HG02798 (cell line): Measurements from ENCODE around the gene AGMO.
"Not testable (repeated sequence)": the region's sequence is repeated elsewhere in the genome, so short reads cannot be mapped to it uniquely, and the experiment has no call there.

ENCODE experiments used
- ATAC-seq: cut with Tn5 transposase; IDR thresholded peaks from one replicate; pipeline ENCODE4 v1.9.1; 2021; ENCODE audit warnings: mild to moderate bottlenecking; ENCODE audit not compliant: unreplicated experiment, poor library complexity

The AGMO gene

DNA sequence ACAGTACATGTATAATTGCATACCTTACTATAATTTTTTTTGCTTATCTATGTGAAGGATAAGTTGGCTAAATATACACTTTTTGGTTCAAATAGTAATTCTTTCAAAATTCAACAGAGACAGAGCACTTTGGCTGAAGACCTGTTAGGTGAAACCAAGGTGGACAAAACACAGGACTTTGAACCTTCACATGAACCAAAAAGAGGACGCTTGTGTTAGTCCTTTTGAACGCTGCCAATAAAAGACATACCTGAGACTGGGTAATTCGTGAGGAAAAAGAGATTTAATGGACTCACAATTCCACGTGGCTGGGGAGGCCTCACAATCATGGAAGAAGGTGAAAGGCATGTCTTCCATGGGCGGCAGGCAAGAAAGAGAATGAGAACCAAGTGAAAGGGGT lies 4.7 kb upstream of the AGMO start:
- no peak for ATAC-seq

DNA sequence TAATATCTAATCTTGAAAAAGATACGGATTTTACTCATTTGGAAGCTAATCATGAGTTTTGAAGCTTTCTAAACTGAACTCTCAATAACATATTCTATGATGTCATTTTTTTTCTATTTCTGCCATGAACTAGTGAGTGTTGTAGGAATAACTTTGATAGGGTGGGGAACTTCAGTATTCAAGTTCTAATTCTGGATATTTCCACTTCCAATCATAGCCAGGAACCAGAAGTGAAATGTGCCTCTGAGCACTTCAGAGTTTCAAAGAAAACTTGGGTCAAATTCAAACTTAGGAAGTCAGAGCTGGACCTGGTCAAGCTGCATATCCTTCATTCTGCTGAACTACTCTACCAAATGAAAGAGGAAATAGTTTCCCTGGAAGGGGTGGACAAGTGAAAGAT lies 847 bp downstream of the AGMO start:
- ATAC-seq = no peak

DNA sequence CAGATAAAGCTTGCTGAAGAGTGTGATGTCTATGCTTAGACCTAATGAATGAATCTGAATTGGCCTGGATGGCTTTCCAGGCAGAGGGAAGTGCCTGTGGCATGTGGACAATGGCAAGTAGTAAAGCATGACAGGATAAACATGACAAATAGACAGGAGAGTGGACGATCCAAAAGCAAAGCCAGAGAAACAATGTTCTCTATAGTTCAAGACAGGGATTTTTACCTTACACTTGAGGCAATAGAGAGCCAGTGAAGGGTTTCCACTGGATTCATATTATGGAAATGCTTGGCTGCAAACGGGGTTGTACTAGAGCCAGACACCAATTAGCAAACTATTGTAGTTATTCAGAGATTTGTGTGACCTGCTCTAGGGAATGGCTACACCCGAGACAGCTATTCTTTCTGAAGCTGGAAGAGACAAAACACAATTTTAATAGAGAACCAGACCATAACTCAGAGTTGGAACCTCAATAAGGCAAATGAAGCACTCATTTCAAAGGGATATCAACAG lies 2.3 kb downstream of the AGMO start:
- ATAC-seq = no peak

DNA sequence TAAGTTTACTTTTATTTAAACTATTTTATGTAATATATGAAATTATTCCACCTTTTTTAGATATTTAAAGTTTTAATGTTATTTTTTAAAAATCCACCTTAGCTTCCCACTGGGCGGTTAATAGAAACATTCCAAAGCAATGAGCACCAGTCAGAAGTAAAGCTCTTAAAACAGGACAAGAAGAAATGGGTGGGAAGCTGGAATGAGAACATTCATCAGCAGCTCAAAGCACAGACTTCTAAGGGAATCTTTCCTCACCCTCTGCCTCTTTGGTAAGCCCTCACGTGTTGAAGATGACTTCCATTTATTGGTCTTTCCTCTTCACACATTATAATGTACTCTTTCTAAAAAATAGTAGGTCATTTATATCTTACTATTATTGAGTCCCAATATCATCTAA lies 3.1 kb downstream of the AGMO start:
- ATAC-seq = no peak

DNA sequence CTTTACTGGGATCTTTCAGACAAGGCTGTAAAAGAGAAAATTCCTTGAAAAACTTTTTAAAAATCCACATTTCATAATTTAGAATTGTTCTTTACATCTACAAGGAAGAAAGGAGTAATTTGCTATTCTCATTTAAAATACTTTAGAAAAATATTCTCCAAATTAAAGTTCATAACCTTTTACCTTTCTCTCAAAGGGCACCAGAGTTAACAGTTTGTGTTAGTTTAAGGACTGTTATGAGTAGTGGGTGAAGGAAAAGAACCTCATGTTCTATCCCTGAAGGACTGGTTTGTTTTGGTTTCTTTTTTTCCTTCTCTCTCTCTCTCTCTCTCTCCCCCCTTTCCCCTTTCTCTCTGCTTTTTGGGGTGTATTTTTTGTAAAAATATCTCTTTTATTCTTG lies 4.1 kb downstream of the AGMO start:
- ATAC-seq = no peak

DNA sequence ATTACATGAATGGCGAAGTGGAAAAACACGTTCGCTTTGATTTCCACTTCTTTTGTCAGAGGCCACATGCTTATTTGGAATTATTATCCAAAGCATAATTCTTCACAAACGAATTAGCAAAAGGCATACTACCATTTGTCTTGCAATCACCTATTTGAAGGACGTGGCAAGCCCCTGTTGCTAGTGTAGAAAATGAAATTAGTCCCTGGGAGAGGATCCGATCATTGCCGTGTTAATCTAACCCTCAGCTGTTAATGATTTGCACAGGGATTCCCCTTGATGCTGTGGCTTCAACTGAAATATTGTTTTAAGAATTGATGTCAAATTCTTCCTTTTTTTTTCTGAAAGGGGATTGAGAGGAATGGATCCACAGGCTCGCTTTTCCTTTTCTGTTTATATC lies 4.6 kb downstream of the AGMO start:
- peak; percentile 51 for ATAC-seq

DNA sequence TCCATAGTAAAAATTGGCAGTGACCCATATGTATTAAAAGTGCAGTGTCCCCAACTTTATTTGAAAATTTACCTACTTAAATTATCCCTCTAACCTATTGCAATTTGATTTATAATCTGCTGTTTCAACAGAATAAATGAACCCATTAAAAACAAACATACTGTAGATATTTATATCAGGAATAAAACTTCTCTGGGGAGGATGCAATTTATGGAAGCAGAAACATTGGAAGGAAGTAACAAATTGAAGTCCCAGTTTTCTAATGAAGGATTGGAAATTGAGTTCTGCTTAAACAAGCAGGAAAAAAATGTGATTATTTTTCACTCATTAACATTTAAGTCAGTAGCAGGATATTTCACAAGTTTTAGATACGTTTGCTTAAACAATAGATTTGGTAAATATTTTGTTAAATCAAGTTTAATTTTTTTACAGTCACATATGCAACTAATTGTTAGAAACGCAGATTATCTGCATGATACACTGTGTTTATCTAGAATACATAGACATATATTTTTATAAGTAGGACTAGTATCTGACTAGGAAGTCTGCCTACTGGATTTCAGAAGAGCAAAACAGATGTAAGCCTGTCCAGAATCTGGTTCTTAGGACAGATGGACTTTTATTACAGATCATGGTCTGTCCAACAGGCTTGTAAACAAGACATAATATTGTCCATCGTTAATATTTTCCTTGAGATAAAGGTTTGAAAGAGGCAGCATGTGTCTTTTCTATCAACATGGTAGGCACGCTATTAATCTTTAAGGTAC lies 5.3 kb downstream of the AGMO start:
- ATAC-seq = no peak

DNA sequence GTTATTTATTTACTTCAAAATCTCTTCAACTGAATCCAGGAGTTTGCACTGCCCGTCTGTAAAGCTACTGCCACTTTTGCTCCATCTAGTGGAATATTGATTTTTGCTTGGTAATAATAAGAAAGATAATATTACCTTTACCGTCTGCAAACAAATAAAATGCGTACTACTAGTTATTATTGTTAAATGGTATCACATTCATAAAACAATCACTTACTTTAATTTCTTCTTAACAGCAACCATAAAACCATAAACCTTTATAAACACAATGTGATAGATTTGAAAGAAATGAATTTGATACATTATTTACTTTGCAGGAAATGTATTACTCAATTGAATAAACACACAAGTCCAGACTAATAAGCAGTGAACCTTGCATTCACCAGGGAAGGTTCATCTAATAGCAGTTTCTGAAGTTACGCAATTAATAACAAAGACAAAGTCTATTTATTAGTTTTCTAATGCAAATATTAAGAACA lies 6.4 kb downstream of the AGMO start:
- ATAC-seq = no peak

DNA sequence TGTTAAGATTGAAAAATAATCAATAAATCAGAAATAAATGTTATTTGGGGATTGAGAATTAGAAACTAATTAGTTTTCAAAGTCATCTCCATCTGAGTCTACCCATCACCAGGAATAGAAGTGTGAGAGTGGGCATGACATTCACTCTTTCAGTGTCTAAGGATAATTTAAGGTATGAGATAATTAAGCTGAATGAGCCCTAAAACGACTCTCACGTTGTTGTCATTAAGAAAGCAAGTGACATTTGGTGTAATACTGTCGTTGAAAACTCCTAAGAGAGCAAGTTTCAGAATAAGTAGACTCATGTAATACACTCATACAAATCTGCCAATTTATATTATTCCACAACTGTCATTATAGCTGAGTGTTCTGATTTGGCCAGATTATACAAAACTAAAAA lies 7.1 kb downstream of the AGMO start:
- ATAC-seq = no peak

DNA sequence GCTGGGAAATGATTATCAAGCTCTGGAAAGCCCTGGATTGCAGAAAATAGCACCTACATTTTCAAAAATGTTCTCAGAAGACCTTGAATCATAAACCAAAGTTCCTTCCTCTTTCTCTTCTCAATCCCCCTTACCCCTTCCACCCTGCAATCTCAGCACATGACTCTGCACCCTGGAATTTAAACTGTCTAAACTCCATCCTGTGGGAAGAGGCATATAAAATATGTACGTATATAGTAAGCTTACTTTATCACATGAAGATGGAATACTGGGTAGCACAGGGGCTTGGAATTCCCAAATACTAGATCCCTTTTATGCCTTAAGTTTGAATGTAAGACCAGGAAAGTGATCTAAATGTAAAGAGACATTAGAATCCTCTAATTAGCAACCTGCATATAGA lies 7.7 kb downstream of the AGMO start:
- ATAC-seq = no peak

DNA sequence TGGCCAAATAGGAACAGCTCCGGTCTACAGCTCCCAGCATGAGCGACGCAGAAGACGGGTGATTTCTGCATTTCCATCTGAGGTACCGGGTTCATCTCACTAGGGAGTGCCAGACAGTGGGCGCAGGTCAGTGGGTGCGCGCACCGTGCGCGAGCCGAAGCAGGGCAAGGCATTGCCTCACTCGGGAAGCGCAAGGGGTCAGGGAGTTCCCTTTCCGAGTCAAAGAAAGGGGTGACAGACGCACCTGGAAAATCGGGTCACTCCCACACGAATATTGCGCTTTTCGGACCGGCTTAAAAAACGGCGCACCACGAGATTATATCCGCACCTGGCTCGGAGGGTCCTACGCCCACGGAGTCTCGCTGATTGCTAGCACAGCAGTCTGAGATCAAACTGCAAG lies 14.5 kb downstream of the AGMO start:
- ATAC-seq = not testable (repeated sequence)

DNA sequence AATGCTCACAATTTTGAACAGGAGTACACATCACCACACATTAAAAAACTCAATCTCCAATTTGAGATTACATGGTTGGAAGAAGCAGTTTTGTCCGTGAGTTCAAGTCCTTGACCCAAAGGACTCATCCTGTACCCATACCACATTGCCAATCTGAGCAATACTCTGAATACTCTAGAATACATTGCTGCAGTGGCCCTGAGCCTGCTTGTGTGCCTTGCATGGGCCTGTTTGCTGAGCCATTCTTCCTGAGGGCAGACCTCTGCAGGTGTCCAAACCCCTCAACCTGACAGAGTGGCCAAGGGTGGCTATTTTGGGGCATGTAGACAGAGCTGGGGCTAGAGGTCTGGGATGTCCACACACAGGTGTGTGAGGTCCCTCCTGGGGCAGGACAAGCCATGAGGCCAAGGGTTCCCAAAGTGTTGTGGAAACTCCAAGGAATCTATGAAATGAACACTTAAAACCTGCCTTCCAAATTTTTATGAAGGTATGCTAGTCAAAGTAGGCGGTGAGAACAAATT lies 15.5 kb downstream of the AGMO start:
- ATAC-seq = no peak

DNA sequence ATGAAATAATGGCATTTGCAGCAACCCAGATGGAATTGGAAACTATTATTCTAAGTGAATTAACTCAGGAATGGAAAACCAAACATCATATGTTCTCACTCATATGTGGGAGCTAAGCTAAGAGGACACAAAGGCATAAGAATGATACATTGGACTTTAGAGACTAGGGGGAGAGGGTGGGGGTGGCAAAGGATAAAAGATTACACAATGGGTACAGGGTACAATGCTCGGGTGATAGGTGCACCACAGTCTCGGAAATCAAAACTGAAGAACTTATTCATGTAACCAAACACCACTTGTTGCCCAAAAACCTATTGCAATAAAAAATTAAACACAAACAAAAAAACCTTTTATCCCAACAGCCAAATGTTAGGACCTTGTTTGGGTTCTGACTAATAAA lies 17.8 kb downstream of the AGMO start:
- ATAC-seq = no peak

DNA sequence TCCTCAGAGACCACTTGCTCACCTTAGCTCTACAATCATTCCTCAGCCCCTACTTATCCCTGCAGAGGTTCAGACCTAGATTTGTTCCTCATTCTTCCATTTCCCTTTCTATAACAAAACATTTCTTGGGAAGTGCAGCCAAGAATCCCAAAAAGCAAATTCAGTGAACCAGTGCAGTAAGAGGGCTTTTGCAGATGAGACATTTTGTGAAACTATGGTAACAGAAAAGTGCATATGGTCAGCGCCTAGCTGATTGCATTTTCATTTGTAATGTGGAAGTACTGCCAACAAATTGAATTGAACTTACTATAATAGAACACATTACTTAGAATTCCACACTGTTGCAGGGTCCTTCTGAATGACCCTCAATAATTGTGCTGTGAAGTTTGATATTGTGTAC lies 18.6 kb downstream of the AGMO start:
- no peak for ATAC-seq

DNA sequence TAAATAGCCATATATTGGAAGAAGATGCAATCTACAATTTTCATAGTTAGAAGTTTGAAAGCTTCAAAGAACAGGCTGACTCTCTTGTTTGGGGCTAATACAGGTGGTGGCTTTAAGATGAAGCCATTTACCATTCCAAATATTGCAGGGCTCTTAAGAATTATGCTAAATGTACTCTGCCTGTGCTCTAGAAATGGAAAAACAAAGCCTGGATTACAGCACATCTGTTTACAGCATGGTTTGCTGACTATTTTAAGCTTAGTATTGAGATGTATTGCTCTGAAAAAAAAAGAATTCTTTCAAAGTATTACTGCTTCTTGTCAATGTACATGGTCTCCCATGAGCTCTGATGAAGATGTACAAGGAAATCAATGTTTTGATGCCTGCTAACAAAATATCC lies 34.2 kb downstream of the AGMO start:
- no peak for ATAC-seq

DNA sequence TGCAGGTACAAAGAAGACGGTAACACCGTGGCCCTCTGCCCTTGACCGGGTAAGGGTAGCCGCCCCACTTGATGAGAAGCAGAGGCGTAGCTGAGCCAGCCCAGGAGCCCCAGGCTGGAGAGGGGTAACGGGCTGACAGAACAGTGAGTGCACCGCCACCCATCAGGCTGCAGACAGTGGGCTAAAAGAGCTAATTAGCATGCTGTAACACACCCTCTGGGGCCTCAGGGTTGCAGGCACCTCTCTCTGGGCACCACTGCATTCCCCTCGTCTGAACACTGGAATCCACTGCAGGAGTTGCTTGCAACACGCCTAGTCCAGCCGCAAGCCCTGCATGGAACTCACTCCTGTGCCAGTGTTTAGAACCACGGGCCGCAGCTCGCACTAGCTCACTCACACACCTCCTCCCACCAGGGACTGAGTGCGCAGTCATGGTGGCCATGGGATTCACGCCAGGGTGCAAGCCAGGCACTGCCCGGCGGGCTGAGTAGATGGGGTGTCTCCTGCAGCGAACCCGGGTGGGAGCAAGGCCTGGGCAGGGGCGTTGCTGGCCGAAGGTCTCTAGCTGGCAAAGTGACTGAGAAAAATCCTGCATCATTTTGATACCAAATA lies 36.1 kb downstream of the AGMO start:
- ATAC-seq = no peak

DNA sequence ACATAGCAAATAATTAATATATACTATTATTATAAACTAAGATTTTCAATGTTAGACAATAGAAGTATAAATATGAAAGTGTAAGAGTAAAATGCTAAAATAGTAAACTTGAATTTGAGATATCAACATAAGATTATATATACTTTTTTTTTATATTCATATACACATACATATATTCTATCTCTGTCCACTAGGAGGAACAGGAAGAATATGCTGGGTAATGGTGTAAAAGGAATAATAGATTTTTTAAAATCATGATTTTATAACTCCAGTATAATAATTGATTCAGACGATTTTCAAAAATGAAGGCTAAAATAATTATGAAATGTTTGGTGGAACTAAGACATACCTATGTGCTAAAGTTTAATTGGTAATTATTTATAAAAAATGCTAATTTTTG lies 37.7 kb downstream of the AGMO start:
- no peak for ATAC-seq

DNA sequence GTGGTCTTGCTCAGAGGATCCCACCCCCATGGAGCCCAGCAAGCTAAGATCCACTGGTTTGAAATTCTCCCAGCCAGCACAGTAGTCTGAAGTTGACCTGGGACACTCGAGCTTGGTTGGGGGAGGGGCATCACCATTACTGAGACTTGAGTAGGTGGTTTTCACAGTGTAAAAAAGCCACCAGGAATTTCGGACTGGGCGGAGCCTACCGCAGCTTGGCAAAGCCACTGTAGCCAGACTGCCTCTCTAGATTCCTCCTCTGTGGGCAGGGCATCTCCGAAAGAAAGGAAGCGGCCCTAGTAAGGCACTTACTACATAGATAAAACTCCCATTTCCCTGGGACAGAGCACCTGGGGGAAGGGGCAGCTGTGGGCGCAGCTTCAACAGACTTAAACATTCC lies 44.0 kb downstream of the AGMO start:
- not testable (repeated sequence) for ATAC-seq

DNA sequence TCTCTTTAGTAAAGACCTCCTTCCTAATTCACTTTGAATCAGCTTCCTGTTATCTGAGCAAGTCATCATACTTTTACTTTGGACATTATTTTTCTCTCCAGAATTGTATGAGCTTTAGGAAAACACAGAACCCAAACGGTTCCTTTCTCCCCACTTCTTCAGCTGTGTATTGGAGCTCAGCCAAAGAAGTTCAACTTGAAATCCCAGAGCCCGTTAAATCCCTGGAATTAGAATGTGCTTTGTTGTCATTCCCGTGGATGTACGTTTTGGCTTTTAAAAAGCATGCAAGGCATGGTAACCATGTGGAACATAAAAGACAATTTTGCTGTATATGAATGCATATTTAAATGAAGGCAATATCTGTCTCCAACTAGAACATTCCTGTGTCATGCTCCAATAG lies 46.6 kb downstream of the AGMO start:
- ATAC-seq = no peak

DNA sequence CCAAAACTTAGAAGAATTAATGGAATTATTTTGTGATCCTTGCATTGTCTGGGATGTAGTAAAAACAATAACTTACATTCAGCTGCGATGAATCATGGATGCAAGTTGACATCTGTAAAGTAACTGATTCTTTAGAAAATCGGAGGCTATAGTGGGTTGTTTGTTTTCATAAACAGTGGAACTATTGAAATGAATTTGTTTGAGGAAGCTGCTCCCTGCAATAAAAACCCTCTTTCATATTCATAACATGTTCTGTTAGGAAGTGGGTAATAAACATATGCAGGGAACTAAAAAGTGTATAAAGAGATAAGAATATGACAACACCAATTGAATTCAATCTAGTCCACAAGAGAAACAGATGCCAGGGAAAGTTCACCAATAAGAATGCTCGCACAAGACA lies 53.6 kb downstream of the AGMO start:
- ATAC-seq = no peak

DNA sequence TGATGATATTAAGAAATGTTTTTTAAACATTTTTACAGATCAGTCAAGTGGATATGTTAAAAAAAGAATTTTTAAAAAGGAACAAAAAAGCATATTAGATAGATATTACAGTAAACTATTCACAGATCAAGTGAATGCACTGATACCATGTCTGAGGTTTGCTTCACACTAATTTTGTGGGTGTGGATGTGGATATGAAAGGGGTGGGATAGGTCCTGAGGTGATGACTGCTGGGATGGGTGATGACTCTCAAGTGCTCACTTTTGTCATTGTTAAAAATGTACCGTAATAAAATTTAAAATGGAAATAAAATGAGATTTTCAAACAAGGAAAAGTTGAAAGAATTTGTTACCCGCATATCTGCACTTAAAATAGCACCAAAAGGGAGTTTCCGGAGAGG lies 54.1 kb downstream of the AGMO start:
- no peak for ATAC-seq

DNA sequence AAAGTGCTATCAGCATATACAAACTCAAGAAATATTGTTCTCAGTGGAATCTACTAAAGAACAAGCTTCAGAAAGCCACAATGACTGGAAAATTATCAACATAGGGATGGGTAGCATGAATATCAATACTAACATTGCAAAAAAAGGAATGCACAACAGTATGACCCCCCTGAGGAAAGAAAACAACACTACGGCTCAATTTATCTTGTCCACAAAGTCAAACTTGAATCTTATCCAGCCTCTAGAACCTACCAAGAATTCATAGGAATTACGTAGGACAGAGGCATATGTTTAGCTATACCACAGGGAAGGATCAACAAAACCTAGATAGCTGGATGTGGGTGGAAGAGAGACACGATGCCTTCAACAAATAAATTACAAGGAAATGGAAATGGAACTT lies 54.6 kb downstream of the AGMO start:
- no peak for ATAC-seq
